Tibial nerve (tissue), 4 donors: ENCODE measurements around the gene ELOVL6.

ENCODE experiments used
- CTCF ChIP-seq, 5 experiments: fragments of 200-600 bp in 3 of 5; fragments of 450-650 bp in 2 of 5; sonication (generic) in 3 of 5; IDR thresholded peaks; one replicate each; pipeline ENCODE4 v1.5.1; 2016 to 2019; ENCODE audit warnings: antibody characterized with exemption in 5 of 5, mild to moderate bottlenecking in 3 of 5, moderate library complexity in 2 of 5
- EP300 ChIP-seq, 2 donors: sonication (generic); formaldehyde crosslinking; IDR thresholded peaks; one replicate each; pipeline ENCODE4 v1.6.1; 2017; ENCODE audit warnings: antibody characterized with exemption in 2 of 2, mild to moderate bottlenecking in 1 of 2

- TF ChIP-seq CTCF (IDR thresholded peaks at IDR 0.05), result no peak
- no peak for TF ChIP-seq EP300 (IDR thresholded peaks at IDR 0.05)
Observed at GRCh38 chr4:110208419-110208818, 10.0 kb upstream of the ELOVL6 start.
